K562 (cell line): ENCODE results near the gene ZNF324B. TPM values are rescaled to one million over a fixed set of nuclear protein-coding genes. Genes with fewer than 3 reads are reported as not detected.

Experiments used
- CGGBP1 ChIP-seq: fragments of 250-450 bp; sonication (Bioruptor Pico); IDR thresholded peaks from 2 replicates; pipeline ENCODE4 v1.9.0; 2021; ENCODE audit warnings: mild to moderate bottlenecking
- EGR1 ChIP-seq: fragments of 450-650 bp; conservative IDR thresholded peaks from 2 replicates; pipeline ENCODE4 v1.6.1; 2017; ENCODE audit warnings: mild to moderate bottlenecking
- ETS1 ChIP-seq: conservative IDR thresholded peaks from 2 replicates; pipeline ENCODE4 v1.6.1; 2011; ENCODE audit warnings: low read depth, mild to moderate bottlenecking, low read length; ENCODE audit not compliant: control insufficient read depth
- HIVEP1 ChIP-seq: fragments of 250-450 bp; sonication (Bioruptor Pico); IDR thresholded peaks from 2 replicates; pipeline ENCODE4 v1.4.0; 2020; ENCODE audit warnings: mild to moderate bottlenecking
- POLR2G ChIP-seq: fragments of 200-400 bp; formaldehyde crosslinking; IDR thresholded peaks from 2 replicates; pipeline ENCODE4 v1.6.1; 2017; ENCODE audit warnings: low read depth, mild to moderate bottlenecking, antibody characterized with exemption, low read length, moderate library complexity
- REST ChIP-seq, 2 experiments: fragments of 450-650 bp; formaldehyde crosslinking in 1 of 2; IDR thresholded peaks; 2 replicates each; pipeline versions ENCODE4 v1.4.0 to v1.6.1; 2014 to 2020; ENCODE audit warnings: mild to moderate bottlenecking in 2 of 2, borderline replicate concordance in 1 of 2, low read depth in 1 of 2
- ZNF23 ChIP-seq: fragments of 250-450 bp; sonication (Bioruptor Pico); IDR thresholded peaks from 2 replicates; pipeline ENCODE4 v1.4.0; 2020; ENCODE audit warnings: mild to moderate bottlenecking
- ZNF407 ChIP-seq: fragments of 450-650 bp; IDR thresholded peaks from 2 replicates; pipeline ENCODE4 v1.6.1; 2016; ENCODE audit warnings: low read depth
- polyA plus RNA-seq, 8 experiments: library from polyadenylated mRNA; depleted of rRNA in 4 of 8; stranded (reverse) in 5 of 8; unstranded in 3 of 8; fragments of >200 nt; fragmentation: Nextera tagmentation in 2 of 8; fragmentation: Illumina TruSeq in 1 of 8; extraction: Ambion mirVana in 2 of 8; extraction: Trizol in 1 of 8; gene quantifications; 2 replicates each; pipeline versions ENCODE4 v1.2.1 to v1.2.3, GENCODE V29; 2011 to 2014; ENCODE audit warnings: inconsistent platforms in 1 of 8, missing spikeins in 1 of 8
- total RNA-seq, 7 experiments: library from RNA; depleted of rRNA in 6 of 7; stranded (reverse); fragments of >200 nt in 6 of 7; fragmentation: Illumina TruSeq in 2 of 7; extraction: Trizol in 2 of 7; gene quantifications; 2 replicates each; pipeline versions ENCODE4 v1.2.1 to v1.2.3, GENCODE V29; 2011 to 2021; ENCODE audit warnings: low replicate concordance in 1 of 7

The ZNF324B gene
- total and polyA plus RNA-seq, 9 of the 15 experiments (the other 6 are each of a cell fraction or from before 2014, with no cell fraction given), result 0.20 to 13.5 (median 5.7) TPM

GRCh38 chr19:58475714-58476497 lies 24.5 kb downstream of the ZNF324B start, which contains the start of gene ZNF446 (continued):
- TF ChIP-seq ZNF407 (no peak), HIVEP1 (CRISPR knock-in tag) (no peak), CGGBP1 (CRISPR knock-in tag) (no peak), REST (IDR thresholded peaks at IDR 0.05; ENCODE audit: borderline replicate concordance) (peak; percentile 36; the same call in 1 of the 2 replicates), REST (CRISPR knock-in tag; IDR thresholded peaks at IDR 0.05; ENCODE audit: low read depth) (no peak), ETS1 (no peak; the same call in 1 of the 2 replicates), POLR2G (peak; percentile 92), ZNF23 (CRISPR knock-in tag) (no peak; the same call in 1 of the 2 replicates), EGR1 (peak; percentile 79)
